HG03457 (cell line): ENCODE measurements around the gene JAK2.
"Not testable (repeated sequence)": the region's sequence is repeated elsewhere in the genome, so short reads cannot be mapped to it uniquely, and the experiment has no call there.

Experiments
- ATAC-seq: cut with Tn5 transposase; IDR thresholded peaks from one replicate; pipeline ENCODE4 v1.9.1; 2021; ENCODE audit warnings: moderate number of reproducible peaks; ENCODE audit not compliant: unreplicated experiment

Gene JAK2

DNA sequence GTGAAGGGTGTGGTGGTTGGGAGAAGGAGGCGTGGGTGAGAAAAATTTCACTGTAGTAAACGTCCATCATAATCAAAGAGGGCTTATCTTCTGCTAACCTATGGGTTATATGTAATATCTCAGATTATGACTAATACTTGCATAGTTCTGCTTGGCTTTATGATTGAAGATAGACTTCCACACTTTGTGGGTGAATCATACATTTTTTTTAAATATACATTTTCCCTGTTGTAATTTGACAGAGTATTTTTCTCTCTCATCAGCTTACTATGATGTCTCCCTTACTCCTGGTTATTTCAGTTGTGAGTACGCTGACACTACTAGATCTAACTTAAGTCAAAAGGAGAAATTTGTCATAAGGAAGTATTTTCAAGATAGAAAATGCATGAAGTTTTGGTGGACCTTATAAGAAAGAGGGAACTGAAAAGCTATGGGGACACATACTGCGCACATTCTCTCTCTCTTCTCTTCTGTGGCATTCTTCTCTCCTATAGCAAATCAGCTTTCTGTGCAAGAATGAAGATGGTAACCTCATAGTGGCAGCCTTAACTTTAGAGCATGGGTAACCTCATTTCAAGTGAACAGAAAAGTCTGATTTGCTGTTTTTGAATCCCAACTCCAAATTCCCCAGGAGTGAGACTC is 4.9 kb upstream of the JAK2 start:
- no peak for ATAC-seq

DNA sequence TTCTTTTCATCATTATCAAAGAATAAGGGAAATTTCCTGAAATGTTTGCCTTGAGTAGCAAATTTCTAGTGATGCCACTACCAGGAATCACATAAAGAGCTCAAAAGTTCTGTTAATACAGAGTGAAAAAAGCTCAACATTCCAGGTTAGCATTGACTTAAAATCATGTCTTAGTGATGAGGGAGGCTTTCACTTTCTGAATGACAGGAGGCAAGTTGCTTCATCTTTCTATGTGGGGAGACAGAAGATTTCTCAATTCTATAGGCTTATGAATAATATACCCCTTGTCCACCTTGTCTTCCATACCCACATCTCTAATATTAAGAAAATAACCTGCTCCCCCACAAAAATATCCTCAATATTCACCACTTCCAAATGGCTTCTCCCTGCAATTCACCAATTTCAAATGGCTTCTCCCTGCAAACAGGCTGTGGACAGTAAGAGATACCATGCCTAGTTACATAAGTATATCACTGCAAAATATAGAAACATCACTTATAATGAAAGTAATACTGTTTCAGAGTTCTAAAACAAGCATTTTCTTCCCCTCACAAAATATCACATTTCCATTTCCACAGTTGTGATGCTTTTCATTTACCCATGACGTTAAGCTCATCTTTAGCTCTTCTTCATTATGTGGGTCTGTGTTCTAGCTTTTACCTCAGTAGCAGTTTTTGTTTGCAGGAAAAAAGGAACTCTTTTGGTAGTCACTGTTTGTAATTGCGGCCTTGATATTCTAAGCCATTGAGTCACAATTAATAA is 2.2 kb upstream of the JAK2 start:
- ATAC-seq, result no peak

- no peak for ATAC-seq
These were observed 1.4 kb upstream of the JAK2 start for GRCh38 chr9:4983601-4984165.

- no peak for ATAC-seq
These were observed 876 bp upstream of the JAK2 start for GRCh38 chr9:4984171-4984620.

GRCh38 chr9:4985386-4986266 is 554 bp downstream of the JAK2 start:
- ATAC-seq, result peak; percentile 10

DNA sequence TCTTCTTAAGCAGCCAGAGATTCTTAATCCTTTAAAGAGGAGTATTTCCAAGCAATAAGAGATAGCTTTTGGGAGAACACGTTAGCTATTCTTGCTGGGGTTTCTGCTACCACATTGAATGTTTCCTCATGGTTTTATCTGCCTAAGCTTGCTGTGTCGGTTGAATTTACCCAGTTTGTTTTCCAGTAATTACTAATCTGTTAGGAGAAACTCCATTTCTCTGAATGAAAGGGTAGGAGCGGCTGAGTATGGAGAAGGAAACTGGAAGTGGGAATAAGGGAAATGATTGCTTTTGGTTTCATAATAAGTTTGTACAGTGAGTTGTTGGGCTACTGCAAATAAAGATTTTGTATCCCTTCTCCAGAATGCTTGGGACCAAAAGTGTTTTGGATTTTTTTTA is 1.2 kb downstream of the JAK2 start:
- ATAC-seq, result no peak

- no peak for ATAC-seq
These were observed 1.7 kb downstream of the JAK2 start for GRCh38 chr9:4986783-4987182.

DNA sequence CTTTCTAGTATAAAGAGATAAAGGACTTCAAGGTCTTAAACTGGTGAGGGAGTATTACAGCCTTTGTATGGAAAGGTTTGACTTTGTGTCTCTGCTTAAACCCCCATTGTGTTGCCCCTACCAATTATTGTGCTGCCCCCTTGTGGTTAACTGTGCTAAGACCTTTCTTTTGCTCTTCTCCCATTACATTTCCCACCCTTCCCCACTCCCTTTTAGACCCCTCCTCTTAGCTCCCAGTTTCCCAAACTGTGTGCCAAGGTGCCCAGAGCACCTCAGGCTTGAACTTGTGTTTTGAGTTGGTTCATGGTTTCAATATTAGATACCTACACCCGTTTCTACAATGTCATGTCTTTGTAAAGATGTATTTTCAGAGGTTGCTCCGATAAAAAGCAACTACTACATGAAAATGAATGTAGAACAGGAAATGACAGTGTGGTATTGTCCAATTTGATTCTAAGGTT is 2.9 kb downstream of the JAK2 start:
- no peak for ATAC-seq

- no peak for ATAC-seq
These were observed 7.8 kb downstream of the JAK2 start for GRCh38 chr9:4992872-4993271.

DNA sequence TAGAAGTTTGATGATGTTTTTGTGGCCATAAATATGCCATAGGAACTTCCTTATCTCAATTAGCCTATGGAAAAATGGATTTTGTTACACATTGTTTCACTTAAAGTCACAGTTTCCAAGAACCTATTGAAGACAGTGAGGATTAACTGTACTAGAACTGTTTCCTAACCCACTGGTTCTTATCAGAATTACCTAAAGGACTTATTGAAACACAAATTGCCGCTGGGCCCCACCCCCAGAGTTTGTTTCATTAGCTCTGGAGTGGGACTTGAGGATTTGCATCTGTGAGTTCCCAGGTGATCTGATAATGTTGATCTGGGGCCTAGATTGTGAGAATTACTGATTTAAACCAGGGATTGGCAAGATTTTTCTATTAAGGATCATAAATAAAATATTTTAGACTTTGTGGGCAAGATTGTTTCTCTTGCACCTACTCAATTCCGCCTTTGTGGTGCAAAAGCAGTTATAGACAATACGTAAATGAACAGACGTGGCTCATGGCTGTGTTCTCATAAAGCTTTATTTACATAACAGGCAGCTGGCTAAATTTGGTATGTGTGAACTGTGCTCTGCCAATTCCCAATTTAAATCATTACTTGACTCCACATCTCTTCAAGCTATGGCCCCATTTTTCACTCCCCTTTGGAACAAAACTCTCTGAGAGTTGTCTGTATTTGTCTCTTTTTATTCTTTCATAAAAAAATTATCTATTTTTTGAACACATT is 9.3 kb downstream of the JAK2 start:
- ATAC-seq, result no peak

GRCh38 chr9:4997196-4997595 is 12.1 kb downstream of the JAK2 start:
- ATAC-seq, result no peak

- no peak for ATAC-seq
These were observed 12.6 kb downstream of the JAK2 start for GRCh38 chr9:4997631-4998030.

DNA sequence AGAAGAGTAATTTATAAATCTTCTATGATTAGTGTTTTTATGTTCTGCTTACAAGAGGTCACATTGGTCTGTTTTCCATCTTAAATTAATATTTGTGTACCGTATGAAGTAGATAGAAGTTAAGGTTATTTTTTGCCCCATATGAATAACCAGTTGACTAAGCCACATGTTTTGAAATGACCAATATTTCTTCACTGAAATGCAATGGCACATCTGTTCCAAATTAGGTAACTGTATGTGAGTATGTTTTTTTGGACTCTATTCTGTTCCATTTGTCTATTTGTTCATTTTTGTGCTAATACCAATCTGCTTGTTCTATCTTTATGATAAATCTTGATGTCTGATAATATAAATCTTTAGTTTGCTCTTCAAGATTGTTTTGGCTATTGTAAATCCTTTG is 17.7 kb downstream of the JAK2 start:
- ATAC-seq, result no peak

DNA sequence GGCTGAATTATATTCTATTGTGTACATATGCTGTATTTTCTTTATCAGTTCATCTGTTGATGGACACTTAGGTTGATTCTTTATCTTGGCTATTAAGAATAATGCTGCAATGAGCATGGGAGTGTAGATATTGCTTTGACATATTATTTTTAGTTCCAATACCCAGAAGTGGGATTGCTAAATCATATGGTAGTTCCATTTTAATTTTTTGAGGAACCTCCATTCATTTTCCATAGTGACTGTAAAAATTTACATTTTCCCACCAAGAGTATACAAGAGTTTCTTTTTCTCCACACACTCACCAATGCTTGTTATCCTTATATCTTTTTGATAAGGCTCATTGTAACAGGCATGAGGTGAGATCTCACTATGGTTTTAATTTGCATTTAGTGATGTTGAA is 19.4 kb downstream of the JAK2 start:
- no peak for ATAC-seq

GRCh38 chr9:5008202-5008601 is 23.1 kb downstream of the JAK2 start:
- ATAC-seq, result no peak

DNA sequence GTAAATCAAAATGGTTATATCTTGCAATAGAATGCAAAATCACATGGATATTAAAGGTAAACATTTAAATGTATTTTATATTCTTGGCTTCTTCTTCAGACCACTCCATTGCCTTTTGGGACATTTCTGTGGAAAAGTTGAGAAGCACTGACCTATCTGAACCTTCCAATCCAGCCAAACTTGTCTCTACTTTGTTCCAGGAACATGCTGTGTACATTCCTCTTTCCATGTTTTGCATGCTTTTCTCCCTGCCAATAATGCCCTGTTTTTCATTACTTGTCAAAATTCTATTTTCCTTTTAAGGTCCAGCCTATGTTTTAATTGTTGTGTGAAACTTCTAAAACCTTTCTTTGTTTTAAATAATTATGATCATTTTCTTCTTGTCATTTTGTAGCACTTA is 28.3 kb downstream of the JAK2 start:
- no peak for ATAC-seq

GRCh38 chr9:5015934-5016333 is 30.9 kb downstream of the JAK2 start:
- ATAC-seq, result no peak

GRCh38 chr9:5025416-5025815 is 40.3 kb downstream of the JAK2 start:
- ATAC-seq, result no peak

GRCh38 chr9:5031941-5032340 is 46.9 kb downstream of the JAK2 start:
- not testable (repeated sequence) for ATAC-seq

GRCh38 chr9:5040730-5041389 is 55.8 kb downstream of the JAK2 start:
- no peak for ATAC-seq
